ENCODE measurements around the gene PLEKHG2.

DNA sequence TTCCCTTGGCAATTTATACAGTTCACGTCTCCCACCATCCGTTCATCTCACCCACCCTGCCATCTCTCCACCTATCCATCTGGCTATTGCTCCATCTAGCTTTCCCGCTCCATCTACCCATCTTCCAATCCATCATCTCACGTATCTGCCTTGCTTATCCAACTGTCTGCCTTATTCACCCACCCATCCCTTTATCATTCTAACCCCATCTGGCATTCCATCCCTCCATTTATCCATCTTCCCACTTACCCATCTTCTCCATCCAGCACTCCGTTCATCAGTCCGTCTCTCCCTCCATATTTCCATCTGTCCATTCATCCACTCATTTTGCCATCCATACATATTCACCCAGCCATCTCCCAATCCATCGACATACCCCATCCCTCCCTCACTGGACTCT is 13.3 kb downstream of the PLEKHG2 start:
- TF ChIP-seq, protein P1, sequence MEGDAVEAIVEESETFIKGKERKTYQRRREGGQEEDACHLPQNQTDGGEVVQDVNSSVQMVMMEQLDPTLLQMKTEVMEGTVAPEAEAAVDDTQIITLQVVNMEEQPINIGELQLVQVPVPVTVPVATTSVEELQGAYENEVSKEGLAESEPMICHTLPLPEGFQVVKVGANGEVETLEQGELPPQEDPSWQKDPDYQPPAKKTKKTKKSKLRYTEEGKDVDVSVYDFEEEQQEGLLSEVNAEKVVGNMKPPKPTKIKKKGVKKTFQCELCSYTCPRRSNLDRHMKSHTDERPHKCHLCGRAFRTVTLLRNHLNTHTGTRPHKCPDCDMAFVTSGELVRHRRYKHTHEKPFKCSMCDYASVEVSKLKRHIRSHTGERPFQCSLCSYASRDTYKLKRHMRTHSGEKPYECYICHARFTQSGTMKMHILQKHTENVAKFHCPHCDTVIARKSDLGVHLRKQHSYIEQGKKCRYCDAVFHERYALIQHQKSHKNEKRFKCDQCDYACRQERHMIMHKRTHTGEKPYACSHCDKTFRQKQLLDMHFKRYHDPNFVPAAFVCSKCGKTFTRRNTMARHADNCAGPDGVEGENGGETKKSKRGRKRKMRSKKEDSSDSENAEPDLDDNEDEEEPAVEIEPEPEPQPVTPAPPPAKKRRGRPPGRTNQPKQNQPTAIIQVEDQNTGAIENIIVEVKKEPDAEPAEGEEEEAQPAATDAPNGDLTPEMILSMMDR (conservative IDR thresholded peaks at IDR 0.05 in 1 of 2, IDR thresholded peaks at IDR 0.05 in 1 of 2; ENCODE audit: low read depth in 1 of 2, low read length in 2 of 2) = no peak
- no peak for TF ChIP-seq EZH2 (IDR thresholded peaks at IDR 0.05; ENCODE audit: low read length, missing control alignments)
